HUES48 (cell line): ENCODE measurements around the gene SERGEF.
A peak's percentile ranks its signal among the peaks of the same experiment; 100 is the strongest.

Source experiments
- H3K27ac ChIP-seq: one replicate; pipeline ENCODE4 v1.7.0; 2013; ENCODE audit warnings: low read depth, low read length, inconsistent platforms
- H3K27me3 ChIP-seq: 2 replicates; pipeline ENCODE4 v1.6.1; 2013; ENCODE audit warnings: mild to moderate bottlenecking, low read length; ENCODE audit not compliant: control insufficient read depth, insufficient read depth
- H3K36me3 ChIP-seq: 2 replicates; pipeline ENCODE4 v1.6.1; 2013; ENCODE audit warnings: low read length; ENCODE audit not compliant: control insufficient read depth, insufficient read depth
- H3K4me1 ChIP-seq: 2 replicates; pipeline ENCODE4 v1.6.1; 2013; ENCODE audit warnings: mild to moderate bottlenecking, low read length; ENCODE audit not compliant: control insufficient read depth, insufficient read depth
- H3K4me3 ChIP-seq: 2 replicates; pipeline ENCODE4 v1.5.1; 2013; ENCODE audit warnings: mild to moderate bottlenecking, low read depth, low read length
- H3K9ac ChIP-seq: 2 replicates; pipeline ENCODE4 v1.6.1; 2013; ENCODE audit warnings: mild to moderate bottlenecking, low read depth, low read length, moderate library complexity
- H3K9me3 ChIP-seq: 2 replicates; pipeline ENCODE4 v1.6.1; 2013; ENCODE audit warnings: low read length; ENCODE audit not compliant: control insufficient read depth, insufficient read depth

Gene SERGEF

DNA sequence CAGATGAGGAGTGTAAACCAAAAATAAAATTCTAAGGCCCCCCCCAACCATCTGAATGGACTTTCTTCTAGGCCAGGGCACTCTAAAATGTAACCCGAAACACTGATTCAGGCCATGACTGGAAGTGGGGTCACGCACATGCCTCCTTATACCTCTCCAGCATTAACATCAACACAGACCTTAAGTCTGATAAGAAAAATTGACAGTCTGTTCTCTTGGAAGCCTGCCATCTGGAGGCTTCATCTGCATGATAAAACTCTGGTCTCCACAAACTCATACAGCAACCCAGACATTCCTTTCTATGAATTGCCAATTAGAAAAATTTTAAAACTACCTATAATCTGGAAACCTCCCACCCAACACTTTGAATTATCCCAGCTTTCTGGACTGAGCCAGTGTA lies 3.9 kb upstream of the SERGEF start:
- no peak overlapping the region for H3K9ac ChIP-seq
- H3K9me3 ChIP-seq, result no peaks in the 10 kb centered on the region
- H3K36me3 ChIP-seq, result no peaks in the 10 kb centered on the region
- H3K4me3 ChIP-seq, result no peak overlapping the region
- no peak overlapping the region for H3K27ac ChIP-seq
- 0 out of 2 replicates have a peak, but pooled peaks cover 3% of the 10 kb centered on the region for H3K4me1 ChIP-seq
- peaks cover 14% of the 10 kb centered on the region for H3K27me3 ChIP-seq

- Histone ChIP-seq H3K4me3 (no peak overlapping the region), H3K27me3 (peaks cover 14% of the 10 kb centered on the region), H3K27ac (no peak overlapping the region), H3K9me3 (no peaks in the 10 kb centered on the region), H3K4me1 (0 out of 2 replicates have a peak, but pooled peaks cover 7% of the 10 kb centered on the region), H3K36me3 (no peaks in the 10 kb centered on the region), H3K9ac (no peak overlapping the region)
These were observed 2.0 kb upstream of the SERGEF start for GRCh38 chr11:18014876-18015275.

DNA sequence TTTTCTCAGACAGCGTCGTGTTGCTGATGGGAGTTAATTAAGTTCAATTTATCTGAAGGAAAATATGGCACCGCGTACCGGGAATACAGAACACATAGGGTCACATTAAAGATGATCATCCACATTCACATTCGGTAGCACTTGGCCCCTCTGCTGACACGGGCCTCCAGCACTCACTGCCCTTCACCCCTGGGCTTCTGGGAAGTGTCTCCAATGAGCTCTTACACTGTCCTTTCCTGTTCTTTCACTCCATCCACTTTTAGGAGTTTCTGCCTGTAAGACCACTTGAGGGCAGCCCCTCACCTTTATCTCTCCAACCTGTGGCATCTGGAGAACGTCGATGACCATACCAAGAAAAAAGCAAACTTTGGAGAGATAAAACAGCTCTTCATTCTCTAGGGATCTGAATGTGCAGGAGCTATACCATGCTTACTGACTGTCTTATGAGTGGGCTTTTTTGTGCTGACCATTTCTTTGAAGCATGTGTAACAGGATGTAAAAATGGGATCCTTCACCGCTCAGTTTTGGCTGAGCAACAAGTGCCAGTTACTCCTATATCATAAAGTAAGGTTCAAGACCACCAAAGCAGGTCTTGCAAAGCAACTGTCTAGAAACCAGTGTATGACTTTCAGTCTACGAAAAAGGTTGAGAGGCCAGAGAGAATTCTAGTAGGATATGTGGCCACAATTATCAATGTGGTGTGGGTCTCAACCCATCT lies 1.1 kb upstream of the SERGEF start:
- H3K9ac ChIP-seq, result no peak overlapping the region
- no peaks in the 10 kb centered on the region for H3K9me3 ChIP-seq
- H3K36me3 ChIP-seq, result no peaks in the 10 kb centered on the region
- 0 out of 2 replicates have a peak, but pooled peaks cover 7% of the 10 kb centered on the region for H3K4me1 ChIP-seq
- peaks cover 14% of the 10 kb centered on the region for H3K27me3 ChIP-seq
- H3K4me3 ChIP-seq, result peak overlapping the region; percentile 98
- no peak overlapping the region for H3K27ac ChIP-seq

DNA sequence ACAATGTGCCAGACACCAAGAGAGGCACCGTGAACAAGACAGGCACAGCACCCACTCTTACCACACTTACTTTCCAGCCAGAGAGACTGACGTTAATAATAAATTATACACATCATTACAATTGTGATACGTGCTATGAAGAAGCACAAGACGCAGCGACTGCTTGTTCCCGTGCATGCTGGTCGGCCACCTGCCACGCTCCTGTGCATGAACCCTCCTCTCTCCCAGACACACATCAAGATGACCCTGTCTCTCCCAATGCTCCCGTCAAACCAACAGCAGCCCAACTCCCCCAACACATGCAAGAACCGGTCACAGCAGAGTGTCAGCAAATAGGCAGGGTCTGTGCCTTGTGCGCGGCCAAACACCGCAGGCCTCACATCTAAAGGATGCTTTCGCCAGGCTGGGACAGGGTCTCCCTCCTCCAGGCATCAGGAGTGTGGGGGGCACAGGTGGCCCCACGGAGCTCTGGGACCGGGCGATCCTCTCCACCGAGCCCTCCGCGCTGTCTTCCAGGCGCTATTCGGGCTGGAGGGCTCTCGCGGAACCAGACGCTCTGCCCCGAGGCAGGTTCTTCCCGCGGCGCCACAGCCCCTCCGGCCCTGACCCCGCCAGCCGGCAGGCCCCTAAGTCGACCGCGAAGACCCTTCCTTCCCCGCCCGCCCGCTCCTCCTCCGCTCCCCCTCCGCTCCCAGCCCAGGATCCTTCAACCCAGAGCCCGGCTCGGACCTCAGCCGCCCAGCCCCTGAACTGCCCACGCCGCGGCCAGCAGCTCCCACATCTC lies 533 bp downstream of the SERGEF start:
- 0 out of 2 replicates have a peak, but pooled peaks cover 7% of the 10 kb centered on the region for H3K4me1 ChIP-seq
- peak overlapping the region; percentile 98 for H3K4me3 ChIP-seq
- H3K9me3 ChIP-seq, result no peaks in the 10 kb centered on the region
- H3K9ac ChIP-seq, result no peak overlapping the region; the same call in 1 of the 2 replicates
- peak overlapping the region; percentile 29 for H3K27ac ChIP-seq
- no peaks in the 10 kb centered on the region for H3K36me3 ChIP-seq
- H3K27me3 ChIP-seq, result peaks cover 14% of the 10 kb centered on the region

- Histone ChIP-seq H3K4me3 (peak overlapping the region; percentile 98), H3K27ac (no peak overlapping the region), H3K27me3 (peaks cover 14% of the 10 kb centered on the region), H3K9ac (no peak overlapping the region), H3K36me3 (peaks cover 1% of the 10 kb centered on the region; the same call in 1 of the 2 replicates), H3K9me3 (no peaks in the 10 kb centered on the region), H3K4me1 (0 out of 2 replicates have a peak, but pooled peaks cover 7% of the 10 kb centered on the region)
These were observed 1.2 kb downstream of the SERGEF start for GRCh38 chr11:18011633-18012032.

DNA sequence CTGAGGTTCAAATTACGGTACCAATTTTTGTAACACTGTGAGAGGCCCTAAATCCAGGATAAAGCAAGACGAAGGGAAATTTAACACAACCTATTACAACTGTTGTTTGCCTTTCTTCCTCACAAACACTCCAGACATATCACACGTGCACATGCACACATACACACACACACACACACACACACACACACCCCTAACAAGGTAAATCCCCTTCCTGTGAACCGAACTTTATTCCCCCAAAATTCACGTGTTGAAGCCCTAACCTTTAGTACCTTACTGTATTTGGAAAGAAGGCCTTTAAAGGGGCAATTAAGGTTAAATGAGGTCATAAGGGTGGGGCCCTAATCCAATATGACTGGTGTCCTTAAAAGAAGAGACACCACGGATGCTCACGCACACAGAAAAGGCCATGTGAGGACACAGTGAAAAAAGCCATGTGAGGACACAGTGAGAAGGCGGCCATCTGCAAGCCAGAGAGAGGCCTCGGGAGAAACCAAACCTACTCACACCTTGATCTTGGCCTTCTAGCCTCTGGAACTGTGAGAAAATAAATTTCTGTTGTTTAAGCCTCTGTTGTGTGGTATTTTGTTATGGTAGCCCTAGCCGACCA lies 1.8 kb downstream of the SERGEF start:
- H3K27me3 ChIP-seq, result peaks cover 14% of the 10 kb centered on the region
- peaks cover 7% of the 10 kb centered on the region; the same call in 1 of the 2 replicates for H3K36me3 ChIP-seq
- H3K4me3 ChIP-seq, result no peak overlapping the region
- no peaks in the 10 kb centered on the region for H3K9me3 ChIP-seq
- no peak overlapping the region for H3K27ac ChIP-seq
- 0 out of 2 replicates have a peak, but pooled peaks cover 7% of the 10 kb centered on the region for H3K4me1 ChIP-seq
- no peak overlapping the region for H3K9ac ChIP-seq

DNA sequence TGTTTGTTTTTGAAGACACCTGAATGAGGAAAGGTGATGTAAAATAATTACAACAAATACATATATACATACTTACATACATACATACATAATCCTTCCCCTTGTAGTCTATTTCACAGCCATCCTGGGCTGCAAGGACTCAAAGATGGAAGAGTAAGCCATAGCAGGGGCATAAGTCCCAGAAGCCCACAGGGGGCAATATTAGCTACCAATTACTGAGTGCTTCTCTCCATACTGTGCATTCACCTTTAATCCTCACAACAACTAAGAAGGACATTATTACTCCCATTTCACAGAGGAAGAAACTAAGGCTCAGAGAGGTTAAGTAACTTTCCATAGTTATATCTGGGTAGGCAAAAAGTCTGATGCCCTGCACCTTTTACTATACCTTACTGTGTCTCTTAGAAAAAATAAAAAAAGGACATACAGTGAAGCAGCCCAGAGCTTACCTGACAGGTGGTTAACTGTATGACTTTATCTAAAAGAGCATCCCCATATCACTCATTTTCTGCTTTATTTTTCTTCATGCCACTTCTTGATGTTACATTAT lies 2.7 kb downstream of the SERGEF start:
- Histone ChIP-seq H3K4me1 (0 out of 2 replicates have a peak, but pooled peaks cover 7% of the 10 kb centered on the region), H3K36me3 (peaks cover 14% of the 10 kb centered on the region), H3K9ac (no peak overlapping the region), H3K27me3 (peaks cover 14% of the 10 kb centered on the region), H3K4me3 (no peak overlapping the region), H3K9me3 (no peaks in the 10 kb centered on the region), H3K27ac (no peak overlapping the region)

DNA sequence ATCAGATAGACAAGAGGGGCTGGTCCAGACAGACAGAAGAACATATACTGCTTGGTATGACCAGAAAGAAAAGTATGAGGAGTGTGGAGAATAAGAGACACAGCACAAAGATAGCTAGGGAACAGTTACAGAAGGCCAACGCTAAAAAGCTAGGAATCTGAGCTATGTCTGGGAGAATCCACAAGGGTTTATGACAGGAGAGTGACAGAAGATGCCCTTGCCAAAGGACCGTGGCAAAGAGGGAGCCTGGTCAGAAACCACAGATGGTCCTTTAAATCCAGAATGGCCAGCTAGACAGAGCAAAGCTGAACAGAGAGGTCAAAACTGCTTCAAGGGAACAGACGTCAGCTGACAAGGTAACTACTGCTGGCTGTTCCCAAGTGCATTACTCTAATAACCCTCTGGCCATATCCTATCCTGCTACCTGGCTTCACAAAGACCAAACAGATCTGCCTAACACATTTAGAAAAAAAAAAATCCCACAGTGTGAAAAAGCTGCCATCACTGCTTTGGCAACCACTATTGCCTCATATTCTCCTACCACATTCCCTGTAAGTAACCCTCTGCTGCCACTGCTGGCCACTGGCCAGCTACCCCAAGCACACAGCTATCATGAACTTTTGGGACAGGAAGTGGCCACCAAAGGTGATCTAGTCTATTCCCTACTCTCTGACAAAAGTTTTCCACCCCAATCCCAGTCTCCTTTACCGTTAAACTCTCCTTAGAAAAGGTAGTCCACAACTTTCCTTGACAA lies 7.3 kb downstream of the SERGEF start:
- Histone ChIP-seq H3K4me3 (no peak overlapping the region), H3K27ac (no peak overlapping the region), H3K9ac (no peak overlapping the region), H3K36me3 (peaks cover 48% of the 10 kb centered on the region), H3K9me3 (no peaks in the 10 kb centered on the region), H3K4me1 (no peaks in the 10 kb centered on the region), H3K27me3 (no peaks in the 10 kb centered on the region)

GRCh38 chr11:18001191-18001590 lies 11.7 kb downstream of the SERGEF start:
- H3K27me3 ChIP-seq, result no peaks in the 10 kb centered on the region
- H3K9me3 ChIP-seq, result no peaks in the 10 kb centered on the region
- no peak overlapping the region for H3K4me3 ChIP-seq
- no peak overlapping the region for H3K27ac ChIP-seq
- H3K4me1 ChIP-seq, result no peaks in the 10 kb centered on the region
- no peak overlapping the region for H3K9ac ChIP-seq
- peaks cover 54% of the 10 kb centered on the region for H3K36me3 ChIP-seq

DNA sequence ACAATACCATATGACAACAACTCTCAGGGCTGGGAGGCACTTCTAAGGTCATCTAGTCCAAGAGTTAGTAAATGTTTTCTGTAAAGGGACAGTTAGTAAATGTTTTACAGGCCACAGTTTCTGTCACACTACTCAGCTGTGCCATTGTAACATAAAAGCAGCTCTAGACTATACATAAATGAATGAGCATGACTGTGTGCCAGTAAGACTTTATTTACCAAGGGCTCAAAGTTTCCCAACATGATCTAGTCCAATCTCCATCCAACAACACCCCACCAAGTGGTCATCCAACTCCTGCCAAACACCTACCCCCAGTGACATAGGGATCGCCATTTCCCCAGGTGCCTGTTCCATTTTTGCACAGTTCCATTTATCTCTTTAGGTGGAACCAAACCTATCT lies 12.1 kb downstream of the SERGEF start:
- Histone ChIP-seq H3K9ac (no peak overlapping the region), H3K4me1 (no peaks in the 10 kb centered on the region), H3K36me3 (peaks cover 52% of the 10 kb centered on the region), H3K4me3 (no peak overlapping the region), H3K27ac (no peak overlapping the region), H3K9me3 (no peaks in the 10 kb centered on the region), H3K27me3 (no peaks in the 10 kb centered on the region)
